Activated CD4-positive, alpha-beta T cell treated with anti-CD3 and anti-CD28 coated beads, Interleukin-2, amount 50 U/mL, for 4 hours (primary cell): ENCODE data around the gene NLGN1.

ENCODE experiments used
- DNase-seq, 2 experiments: peaks; one replicate each; pipeline ENCODE4 v3.0.0-alpha.2; 2020

The NLGN1 gene

GRCh38 chr3:174023421-174023820, 625.9 kb downstream of the NLGN1 start:
- DNase-seq = no peak

DNA sequence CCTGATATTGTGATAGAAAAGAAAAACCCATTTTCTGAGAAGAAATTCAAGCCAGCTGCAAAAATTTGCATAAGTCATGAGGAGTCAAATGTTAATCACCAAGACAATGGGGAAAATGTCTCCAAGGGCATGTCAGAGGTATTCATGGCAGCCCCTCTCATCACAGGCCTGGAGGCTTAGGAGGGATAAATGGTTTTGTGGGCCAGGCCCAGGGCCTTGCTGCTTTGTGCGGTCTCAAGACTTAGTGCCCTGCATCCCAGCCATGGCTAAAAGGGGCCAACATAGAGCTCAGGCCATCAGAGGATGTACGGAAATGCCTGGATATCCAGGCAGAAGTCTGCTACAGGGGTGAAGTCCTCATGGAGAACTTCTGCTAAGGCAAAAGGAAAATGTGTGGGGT, 631.1 kb downstream of the NLGN1 start:
- no peak for DNase-seq

- DNase-seq = no peak
These were observed 637.9 kb downstream of the NLGN1 start for GRCh38 chr3:174035328-174035886.

DNA sequence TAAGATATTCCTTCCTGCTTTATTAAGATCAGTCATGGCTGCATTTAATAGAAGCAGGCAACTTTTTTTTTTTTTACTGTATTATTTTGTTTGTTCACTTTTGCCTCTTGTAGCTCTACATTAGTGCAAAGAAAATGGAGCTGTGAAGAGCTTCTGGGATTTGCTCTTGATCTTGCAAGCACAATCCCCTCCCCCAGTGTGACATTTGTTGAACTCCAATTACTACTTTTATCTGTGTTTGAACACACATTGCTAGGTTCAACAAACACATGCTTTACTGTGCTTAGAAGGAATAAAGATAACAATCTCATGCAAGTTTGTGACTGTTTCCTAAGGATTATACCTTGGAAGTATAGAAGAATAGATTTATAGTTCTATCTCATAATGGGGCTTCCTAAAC, 648.8 kb downstream of the NLGN1 start:
- DNase-seq = no peak

GRCh38 chr3:174049472-174049871, 651.9 kb downstream of the NLGN1 start:
- no peak for DNase-seq

- no peak for DNase-seq
These were observed 653.6 kb downstream of the NLGN1 start for GRCh38 chr3:174051191-174051590.

DNA sequence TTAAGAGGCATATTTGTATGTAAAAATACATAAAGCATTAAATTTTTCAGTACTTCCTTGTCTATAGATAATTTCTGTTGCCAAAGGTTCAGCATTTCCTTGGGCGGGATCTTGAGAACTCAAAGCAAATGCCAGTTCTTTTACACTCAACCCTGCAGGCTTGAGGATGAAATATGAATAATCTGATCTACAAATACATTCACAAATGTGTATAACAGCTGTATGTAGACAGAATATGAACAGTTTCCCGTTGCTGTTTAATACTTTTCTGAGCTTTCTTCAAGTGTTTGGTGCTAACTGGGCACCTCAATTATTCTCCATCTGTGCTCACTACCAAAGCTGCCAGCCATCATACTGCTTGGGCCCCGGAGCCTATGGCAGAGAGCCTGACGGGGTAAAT, 661.3 kb downstream of the NLGN1 start:
- no peak for DNase-seq

GRCh38 chr3:174060431-174060830, 662.9 kb downstream of the NLGN1 start:
- DNase-seq = no peak

DNA sequence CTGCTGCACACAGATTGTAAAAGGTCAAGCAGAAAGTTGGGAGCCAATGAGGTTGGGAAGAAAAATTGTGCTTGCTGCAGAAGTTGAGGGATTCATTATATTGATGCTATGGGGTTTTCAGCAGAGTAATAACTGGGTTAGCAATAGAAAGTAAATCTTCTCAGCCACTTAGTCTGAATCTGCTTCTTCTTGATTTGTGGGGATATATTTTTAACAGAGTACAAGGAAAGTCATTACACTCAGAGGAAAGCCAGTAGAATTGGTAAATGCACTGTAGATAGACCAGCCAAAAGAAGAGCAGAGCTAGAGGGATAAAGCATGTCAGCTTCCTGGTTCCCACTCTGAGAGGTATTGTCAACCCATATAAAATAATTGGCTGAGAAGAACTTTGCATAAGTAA, 663.6 kb downstream of the NLGN1 start:
- DNase-seq = no peak

DNA sequence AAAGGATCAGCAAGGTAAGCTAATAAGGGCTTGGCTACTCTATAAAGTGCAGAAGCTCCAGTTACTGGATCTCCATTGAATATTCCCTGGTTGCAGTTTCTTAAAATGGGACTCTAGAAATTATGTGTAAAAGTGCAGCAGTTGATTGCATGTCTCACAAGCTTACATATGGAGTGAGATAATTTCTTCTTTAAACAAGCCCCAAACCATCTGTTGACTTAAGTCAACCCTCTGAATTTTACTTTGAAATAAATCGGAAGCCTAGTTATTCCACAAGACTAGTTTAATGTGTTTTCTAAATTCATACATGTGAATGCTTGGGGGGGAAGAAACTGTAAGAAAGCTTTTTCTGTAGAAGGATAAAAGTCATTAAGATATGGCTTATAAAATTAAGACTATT, 664.2 kb downstream of the NLGN1 start:
- no peak for DNase-seq

GRCh38 chr3:174062923-174063322, 665.4 kb downstream of the NLGN1 start:
- DNase-seq = no peak

GRCh38 chr3:174068035-174068434, 670.5 kb downstream of the NLGN1 start:
- no peak for DNase-seq

GRCh38 chr3:174072675-174073074, 675.1 kb downstream of the NLGN1 start:
- no peak for DNase-seq

DNA sequence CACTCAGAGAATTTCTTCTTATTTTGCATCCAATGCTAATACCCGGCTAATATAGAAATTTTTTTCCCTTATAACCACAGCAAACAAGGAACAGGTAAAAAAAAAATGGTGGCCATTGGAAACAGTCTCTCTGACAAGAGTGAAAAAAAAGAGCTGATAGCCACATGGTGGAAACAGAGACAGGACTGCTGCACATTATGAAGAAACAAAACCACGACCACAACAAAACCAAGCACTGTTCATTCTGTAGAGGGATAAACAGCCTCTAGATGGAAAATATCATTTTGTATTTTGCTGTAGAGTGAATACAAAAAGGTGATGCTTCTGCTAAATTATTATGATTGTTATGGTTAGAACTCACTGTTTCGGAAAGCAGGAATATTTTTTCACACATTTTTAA, 686.2 kb downstream of the NLGN1 start:
- DNase-seq = no peak

DNA sequence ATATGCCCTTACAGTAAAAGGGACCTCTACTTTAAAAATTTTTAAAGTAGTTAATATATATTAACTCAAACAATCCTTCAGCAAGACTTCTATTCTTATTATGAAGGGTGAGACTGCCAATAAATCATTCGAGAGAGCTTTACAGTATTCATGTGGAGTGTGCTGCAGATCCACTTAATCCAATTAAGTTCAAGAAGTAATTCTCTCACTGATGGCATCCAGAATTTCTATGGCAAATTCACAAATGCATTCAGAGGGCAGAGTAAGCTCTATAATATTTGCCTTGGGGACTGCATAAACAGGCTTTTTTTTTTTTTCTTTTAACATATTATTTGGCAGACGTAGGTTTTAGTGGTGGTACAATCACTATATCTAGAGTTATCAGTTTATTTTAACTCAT, 692.0 kb downstream of the NLGN1 start:
- no peak for DNase-seq

GRCh38 chr3:174094669-174095068, 697.1 kb downstream of the NLGN1 start:
- no peak for DNase-seq

DNA sequence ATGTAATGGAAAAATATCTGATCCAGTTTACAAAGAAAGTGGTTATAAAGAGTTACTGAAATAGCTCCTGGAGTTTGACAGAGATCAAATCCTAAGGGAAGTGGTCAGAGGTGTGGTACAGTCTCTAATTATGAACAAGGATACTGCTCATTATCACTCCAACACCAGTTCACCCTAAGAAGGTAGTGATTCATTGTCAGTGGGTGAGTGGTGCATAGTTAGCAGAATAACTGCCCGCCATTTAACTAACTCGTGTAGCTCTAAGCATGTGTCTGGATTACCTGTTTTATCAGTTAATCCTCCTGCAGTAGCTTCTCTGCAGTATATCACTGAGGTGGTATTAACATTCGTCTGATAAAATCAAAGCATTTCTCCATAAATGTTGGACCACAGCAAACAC, 700.1 kb downstream of the NLGN1 start:
- no peak for DNase-seq

DNA sequence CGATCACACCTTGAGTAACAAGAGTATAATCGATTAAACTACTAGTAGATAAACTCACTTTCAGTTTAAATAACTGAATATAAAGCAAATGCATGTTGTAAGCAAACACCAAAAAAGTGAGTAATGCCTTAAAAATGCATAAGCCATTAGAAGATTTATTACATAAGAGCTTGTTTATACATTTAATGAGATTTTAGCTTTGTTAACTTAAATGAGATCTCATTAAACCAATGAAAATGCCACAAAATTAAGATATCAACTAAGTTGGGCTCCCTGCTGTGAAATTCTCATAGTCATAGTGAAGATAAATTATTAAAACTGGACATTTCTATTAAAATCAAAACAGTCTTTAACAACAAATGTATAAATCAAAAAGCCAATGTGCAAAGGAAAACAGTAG, 701.2 kb downstream of the NLGN1 start:
- no peak for DNase-seq

- DNase-seq = no peak
These were observed 702.2 kb downstream of the NLGN1 start for GRCh38 chr3:174099724-174100123.

DNA sequence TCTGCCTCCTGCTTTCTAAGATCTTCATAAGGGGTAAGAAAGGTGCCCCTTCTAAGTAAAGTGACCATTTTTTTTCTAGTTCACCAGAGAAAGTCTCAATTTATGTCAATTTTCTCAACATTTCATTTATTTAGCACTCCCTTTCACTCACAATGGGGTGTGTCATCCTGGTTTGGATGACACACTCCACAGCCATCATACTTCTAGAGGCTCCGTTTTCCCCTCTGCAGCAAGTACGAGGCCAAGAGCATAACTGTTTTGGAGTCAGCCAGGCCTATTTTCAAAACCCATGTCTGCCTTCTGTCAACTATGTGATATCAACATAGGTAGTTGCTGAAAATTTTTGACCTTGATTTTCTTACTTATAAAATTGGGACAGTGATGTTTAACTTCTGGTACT, 703.2 kb downstream of the NLGN1 start:
- DNase-seq = no peak

DNA sequence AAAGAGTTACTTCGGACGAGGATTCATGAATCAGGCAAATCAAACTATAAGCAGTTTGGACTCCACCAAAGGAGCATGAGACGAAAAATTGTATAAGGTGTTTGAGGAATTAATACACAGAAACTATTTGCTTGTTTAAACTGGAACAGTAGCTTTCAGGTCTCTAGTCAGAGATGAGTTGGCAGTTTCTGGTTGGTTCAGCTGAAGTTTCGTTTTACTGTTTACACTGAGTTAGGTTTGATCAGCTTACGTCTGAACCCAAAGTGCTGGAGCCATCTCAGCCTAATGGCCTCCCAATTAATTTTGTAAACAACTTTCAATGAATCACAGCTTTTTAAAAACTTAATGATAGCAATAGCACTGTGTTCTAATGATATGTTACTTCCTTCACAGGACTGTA, 703.7 kb downstream of the NLGN1 start:
- DNase-seq = no peak

GRCh38 chr3:174102274-174102673, 704.7 kb downstream of the NLGN1 start:
- no peak for DNase-seq

DNA sequence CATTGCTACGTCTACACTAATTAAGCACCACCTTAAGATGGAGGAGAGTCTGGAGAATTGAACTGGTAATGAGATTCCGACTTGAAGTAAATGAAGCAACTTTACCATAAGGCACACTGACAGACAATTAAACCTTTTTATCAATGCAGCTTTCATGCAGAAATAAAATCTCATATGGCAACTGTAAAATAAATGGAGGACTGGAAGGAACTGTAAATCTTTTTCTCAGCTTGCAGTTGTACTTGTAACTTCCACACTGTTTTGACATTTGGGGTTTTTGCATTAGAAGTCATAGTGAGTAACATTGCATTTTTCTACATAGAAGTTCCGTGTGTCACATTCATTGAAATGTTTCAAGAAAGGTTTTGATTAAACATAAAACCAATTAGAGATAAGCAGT, 705.3 kb downstream of the NLGN1 start:
- DNase-seq = no peak

- DNase-seq = no peak
These were observed 713.2 kb downstream of the NLGN1 start for GRCh38 chr3:174110761-174111160.

- no peak for DNase-seq
These were observed 714.2 kb downstream of the NLGN1 start for GRCh38 chr3:174111776-174112175.

GRCh38 chr3:174116421-174116820, 718.9 kb downstream of the NLGN1 start:
- no peak for DNase-seq
